B cell (primary cell): ENCODE results near the gene SRGAP1. TPM values are rescaled to one million over a fixed set of nuclear protein-coding genes. Genes with fewer than 3 reads are reported as not detected.

Experiments used
- ATAC-seq: fragments of 200-7000 bp; cut with Tn5 transposase; one replicate; pipeline ENCODE4 v1.10.0; 2021; ENCODE audit warnings: low read depth, mild to moderate bottlenecking, moderate number of reproducible peaks, moderate library complexity
- CTCF ChIA-PET: fragments of 350-600 bp; sonication (Branson Sonifier 250); formaldehyde crosslinking; loops from one replicate; lab custom pipeline; 2021; ENCODE audit warnings: antibody characterized with exemption, inconsistent platforms; lab: Charles Lee
- POLR2A ChIA-PET: fragments of 350-600 bp; sonication (Branson Sonifier 250); formaldehyde crosslinking; loops from one replicate; lab custom pipeline; 2021; ENCODE audit warnings: antibody characterized with exemption; lab: Charles Lee
- DNase-seq: peaks from one replicate; pipeline ENCODE4 v3.0.0; 2013
- H2AFZ ChIP-seq: 2 replicates; pipeline ENCODE4 v1.6.1; 2012; ENCODE audit warnings: mild to moderate bottlenecking, low read depth, low read length; ENCODE audit not compliant: insufficient read depth, poor library complexity, severe bottlenecking
- H3K27ac ChIP-seq, 2 donors: 1 replicate in 1 of 2; 2 replicates in 1 of 2; pipeline ENCODE4 v1.5.1; 2012 to 2013; ENCODE audit warnings: low read length in 2 of 2, mild to moderate bottlenecking in 2 of 2, moderate library complexity in 1 of 2
- H3K27me3 ChIP-seq, 4 experiments: fragments of 200-600 bp in 1 of 4; sonication (generic) in 1 of 4; replicated peaks in 1 of 4; 1 replicate in 2 of 4; 2 replicates in 2 of 4; pipeline versions ENCODE4 v1.6.1 to v1.7.0; 2013 to 2016; ENCODE audit warnings: low read length in 3 of 4, mild to moderate bottlenecking in 2 of 4, mixed read lengths in 1 of 4, moderate library complexity in 1 of 4; ENCODE audit not compliant: insufficient read depth in 4 of 4, control insufficient read depth in 3 of 4; ENCODE audit errors: control extremely low read depth in 1 of 4
- H3K36me3 ChIP-seq, 2 experiments: replicated peaks in 1 of 2; 1 replicate in 1 of 2; 2 replicates in 1 of 2; pipeline versions ENCODE4 v1.6.1 to v1.7.1; 2013; ENCODE audit warnings: low read length in 1 of 2; ENCODE audit not compliant: insufficient read depth in 2 of 2, control insufficient read depth in 1 of 2; ENCODE audit errors: control extremely low read depth in 1 of 2, extremely low read depth in 1 of 2
- H3K4me1 ChIP-seq, 2 donors: fragments of 200-600 bp in 1 of 2; sonication (generic) in 1 of 2; 1 replicate in 1 of 2; 2 replicates in 1 of 2; pipeline versions ENCODE4 v1.5.1 to v1.6.1; 2013 to 2017; ENCODE audit warnings: low read length in 2 of 2; ENCODE audit not compliant: control insufficient read depth in 2 of 2, insufficient read depth in 2 of 2
- H3K4me2 ChIP-seq: replicated peaks from 2 replicates; pipeline ENCODE3; 2012; ENCODE audit warnings: mild to moderate bottlenecking, low read depth, low read length; ENCODE audit not compliant: poor library complexity, severe bottlenecking
- H3K4me3 ChIP-seq, 5 experiments: fragments of 200-600 bp in 1 of 5; sonication (generic) in 1 of 5; 1 replicate in 3 of 5; 2 replicates in 2 of 5; pipeline versions ENCODE4 v1.5.1 to v1.7.0; 2011 to 2016; ENCODE audit warnings: low read length in 4 of 5, mild to moderate bottlenecking in 4 of 5, low read depth in 2 of 5, control low read depth in 1 of 5, moderate library complexity in 1 of 5; ENCODE audit not compliant: insufficient read depth in 1 of 5; ENCODE audit errors: control extremely low read depth in 1 of 5, extremely low read depth in 1 of 5
- H3K79me2 ChIP-seq: fragments of 200-600 bp; sonication (generic); one replicate; pipeline ENCODE4 v1.6.0; 2016; ENCODE audit warnings: low read length; ENCODE audit not compliant: control insufficient read depth, insufficient read depth
- H3K9ac ChIP-seq: fragments of 200-600 bp; sonication (generic); 2 replicates; pipeline ENCODE4 v1.6.1; 2017; ENCODE audit warnings: mild to moderate bottlenecking, low read length, moderate library complexity
- H3K9me3 ChIP-seq, 3 donors: one replicate each; pipeline versions ENCODE4 v1.6.1 to v1.7.1; 2013; ENCODE audit warnings: low read length in 2 of 3; ENCODE audit not compliant: control insufficient read depth in 2 of 3, insufficient read depth in 1 of 3; ENCODE audit errors: control extremely low read depth in 1 of 3
- H4K20me1 ChIP-seq: 2 replicates; pipeline ENCODE4 v1.6.0; 2012; ENCODE audit warnings: mild to moderate bottlenecking, low read length; ENCODE audit not compliant: insufficient read depth, control insufficient read depth, poor library complexity, severe bottlenecking
- H3K27ac Mint-ChIP-seq: one replicate; pipeline ENCODE4 v1.8.0; 2021; ENCODE audit warnings: mixed read lengths
- H3K27me3 Mint-ChIP-seq: one replicate; pipeline ENCODE4 v1.8.0; 2021; ENCODE audit warnings: mixed read lengths
- H3K4me1 Mint-ChIP-seq: one replicate; pipeline ENCODE4 v1.8.0; 2021; ENCODE audit warnings: mixed read lengths
- H3K4me3 Mint-ChIP-seq: one replicate; pipeline ENCODE4 v1.8.0; 2021; ENCODE audit warnings: mixed read lengths
- H3K9me3 Mint-ChIP-seq: one replicate; pipeline ENCODE4 v1.8.0; 2022; ENCODE audit warnings: mixed read lengths; ENCODE audit not compliant: insufficient read depth
- EZH2 ChIP-seq: IDR thresholded peaks from 2 replicates; pipeline ENCODE4 v1.6.1; 2012; ENCODE audit warnings: borderline replicate concordance, low read depth, mild to moderate bottlenecking, moderate library complexity, low read length; ENCODE audit not compliant: insufficient read depth, poor library complexity, severe bottlenecking
- WGBS: methylation state at CpG from one replicate; pipeline ENCODE4 v1.1.5; 2013; ENCODE audit warnings: missing lambda C conversion rate; ENCODE audit not compliant: insufficient coverage; 5-methylcytosine and 5-hydroxymethylcytosine counted together
- intact Hi-C: fragments of 100-400 bp; cut with micrococcal nuclease; formaldehyde crosslinking; loops from one replicate; pipeline ENCODE4 v1.10.0; 2022
- polyA plus RNA-seq: library from polyadenylated mRNA; depleted of rRNA; stranded (reverse); fragments of >200 nt; gene quantifications from 2 replicates; pipeline ENCODE4 v1.2.3, GENCODE V29; 2012
- total RNA-seq, 2 donors: library from RNA; stranded (reverse); fragments of 120-200 nt in 1 of 2; gene quantifications; 1 replicate in 1 of 2; 2 replicates in 1 of 2; pipeline versions ENCODE4 v1.2.3 to v1.2.4, GENCODE V29; 2013 to 2022
- TF ChIP-seq, protein P1 (sequence below): fragments of 200-600 bp; IDR thresholded peaks from one replicate; pipeline ENCODE4 v1.8.0; 2022; ENCODE audit warnings: antibody characterized with exemption, mild to moderate bottlenecking

SRGAP1 gene
- total and polyA plus RNA-seq, 2 donors (not counting 1 experiment from before 2014, with no cell fraction given), result under 0.01 to 0.22 TPM

DNA sequence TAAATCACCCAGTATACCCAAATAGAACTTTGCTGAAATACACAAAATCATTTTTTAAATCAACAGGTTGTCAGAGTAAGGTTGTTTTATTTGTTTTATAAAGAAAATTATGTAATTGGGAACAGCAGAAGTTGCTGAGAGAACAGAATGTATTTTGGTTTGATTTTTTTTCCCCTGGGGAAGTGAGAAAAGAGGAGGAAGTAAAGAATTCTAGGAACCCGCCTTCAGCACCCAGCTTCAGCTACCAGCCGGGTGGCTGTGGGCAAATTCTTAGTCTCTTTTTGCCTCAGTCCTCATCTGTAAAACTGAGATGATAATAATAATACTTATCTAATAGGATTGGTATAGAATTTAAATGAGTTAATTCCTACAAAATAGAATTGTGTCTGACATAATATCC lies 119.4 kb downstream of the SRGAP1 start:
- no peak for ATAC-seq
- Histone ChIP-seq H3K36me3 (no peaks in the 10 kb centered on the region), H3K9me3 (no peaks in the 10 kb centered on the region), H3K27me3 (peaks cover 0 to 8% (median 0%) of the 10 kb centered on the region in 4 experiments), H3K9ac (no peak overlapping the region), H4K20me1 (no peaks in the 10 kb centered on the region), H3K4me2 (no peak overlapping the region), H3K4me3 (no peak overlapping the region), H3K79me2 (no peaks in the 10 kb centered on the region), H3K27ac (no peak overlapping the region), H3K4me1 (no peaks in the 10 kb centered on the region), H2AFZ (no peak overlapping the region)
- Mint-ChIP-seq H3K4me3 (no peak overlapping the region), H3K9me3 (no peaks in the 10 kb centered on the region), H3K27ac (no peak overlapping the region), H3K27me3 (peaks cover 12% of the 10 kb centered on the region), H3K4me1 (no peaks in the 10 kb centered on the region)
- no peak for DNase-seq
- TF ChIP-seq, protein P1, sequence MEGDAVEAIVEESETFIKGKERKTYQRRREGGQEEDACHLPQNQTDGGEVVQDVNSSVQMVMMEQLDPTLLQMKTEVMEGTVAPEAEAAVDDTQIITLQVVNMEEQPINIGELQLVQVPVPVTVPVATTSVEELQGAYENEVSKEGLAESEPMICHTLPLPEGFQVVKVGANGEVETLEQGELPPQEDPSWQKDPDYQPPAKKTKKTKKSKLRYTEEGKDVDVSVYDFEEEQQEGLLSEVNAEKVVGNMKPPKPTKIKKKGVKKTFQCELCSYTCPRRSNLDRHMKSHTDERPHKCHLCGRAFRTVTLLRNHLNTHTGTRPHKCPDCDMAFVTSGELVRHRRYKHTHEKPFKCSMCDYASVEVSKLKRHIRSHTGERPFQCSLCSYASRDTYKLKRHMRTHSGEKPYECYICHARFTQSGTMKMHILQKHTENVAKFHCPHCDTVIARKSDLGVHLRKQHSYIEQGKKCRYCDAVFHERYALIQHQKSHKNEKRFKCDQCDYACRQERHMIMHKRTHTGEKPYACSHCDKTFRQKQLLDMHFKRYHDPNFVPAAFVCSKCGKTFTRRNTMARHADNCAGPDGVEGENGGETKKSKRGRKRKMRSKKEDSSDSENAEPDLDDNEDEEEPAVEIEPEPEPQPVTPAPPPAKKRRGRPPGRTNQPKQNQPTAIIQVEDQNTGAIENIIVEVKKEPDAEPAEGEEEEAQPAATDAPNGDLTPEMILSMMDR, result no peak
- TF ChIP-seq EZH2, result no peak
- no CpG with 5 or more reads among the region's 2 CpGs for WGBS
- POLR2A ChIA-PET, result no interaction called here
- intact Hi-C loops, result no loop called here
- CTCF ChIA-PET, result no interaction called here

DNA sequence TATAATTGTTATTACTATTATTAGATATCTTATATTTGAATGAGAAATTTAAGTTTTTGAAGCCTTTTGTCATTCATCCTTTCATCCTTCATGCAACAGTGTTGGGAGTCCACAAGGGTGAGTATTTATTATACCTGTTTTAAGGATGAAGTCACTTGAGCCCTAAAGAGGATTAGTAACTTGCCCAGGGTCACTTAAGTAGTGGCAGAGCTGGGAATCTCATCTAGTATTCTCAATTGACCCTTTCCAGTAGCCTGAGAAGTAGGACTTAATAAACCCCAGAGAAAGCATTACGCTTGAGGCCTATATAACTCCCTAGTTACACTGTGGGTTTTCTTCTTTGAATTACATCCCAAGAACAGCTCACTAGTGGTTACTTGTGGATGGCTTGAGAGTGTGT lies 119.8 kb downstream of the SRGAP1 start:
- H3K9me3 Mint-ChIP-seq, result no peaks in the 10 kb centered on the region
- peaks cover 0 to 8% (median 0%) of the 10 kb centered on the region in 4 experiments for H3K27me3 ChIP-seq
- no peak overlapping the region for H3K4me2 ChIP-seq
- H3K79me2 ChIP-seq, result no peaks in the 10 kb centered on the region
- no peak overlapping the region for H3K9ac ChIP-seq
- no peaks in the 10 kb centered on the region for H3K36me3 ChIP-seq
- no peak overlapping the region for H3K27ac Mint-ChIP-seq
- no peaks in the 10 kb centered on the region for H4K20me1 ChIP-seq
- no peak overlapping the region for H3K27ac ChIP-seq
- no peak for TF ChIP-seq EZH2
- TF ChIP-seq, protein P1, result no peak
- ChIA-PET POLR2A (no interaction called here), CTCF (no interaction called here)
- no peaks in the 10 kb centered on the region for H3K4me1 ChIP-seq
- H3K4me3 Mint-ChIP-seq, result no peak overlapping the region
- no peak overlapping the region for H3K4me3 ChIP-seq
- intact Hi-C loops, result no loop called here
- ATAC-seq (no peak), DNase-seq (no peak)
- no peak overlapping the region for H2AFZ ChIP-seq
- peaks cover 12% of the 10 kb centered on the region for H3K27me3 Mint-ChIP-seq
- WGBS, result no CpG with 5 or more reads among the region's 1 CpG
- H3K4me1 Mint-ChIP-seq, result no peaks in the 10 kb centered on the region
- H3K9me3 ChIP-seq, result no peaks in the 10 kb centered on the region
